GM12864 (cell line): ENCODE measurements around the gene LDHAL6B.

Experiments used
- DNase-seq: peaks from one replicate; pipeline ENCODE4 v3.0.0-alpha.2; 2011; ENCODE audit warnings: low read depth
- H3K4me3 ChIP-seq: 2 replicates; pipeline ENCODE4 v1.5.1; 2011; ENCODE audit warnings: mild to moderate bottlenecking, low read depth, low read length, control low read depth
- CTCF ChIP-seq: IDR thresholded peaks from 2 replicates; pipeline ENCODE4 v1.5.1; 2011; ENCODE audit warnings: low read depth, mild to moderate bottlenecking, moderate library complexity, low read length, control low read depth, inconsistent platforms; ENCODE audit errors: missing control alignments

LDHAL6B gene

GRCh38 chr15:59203008-59203407, 3.6 kb upstream of the LDHAL6B start:
- no peak for DNase-seq
- TF ChIP-seq CTCF = no peak
- no peak overlapping the region for H3K4me3 ChIP-seq

- no peak overlapping the region for H3K4me3 ChIP-seq
- no peak for DNase-seq
- TF ChIP-seq CTCF = no peak
These were observed 3.0 kb upstream of the LDHAL6B start for GRCh38 chr15:59203657-59204056.

GRCh38 chr15:59205839-59206622, 612 bp upstream of the LDHAL6B start:
- TF ChIP-seq CTCF = no peak

GRCh38 chr15:59208613-59209249, 2.1 kb downstream of the LDHAL6B start:
- TF ChIP-seq CTCF = no peak
- no peak for DNase-seq
- H3K4me3 ChIP-seq = no peak overlapping the region

More at GRCh38 chr15:59205839-59206622, 612 bp upstream of the LDHAL6B start:
- no peak for DNase-seq
- no peak overlapping the region for H3K4me3 ChIP-seq

GRCh38 chr15:59210186-59210585, 3.5 kb downstream of the LDHAL6B start:
- no peak for TF ChIP-seq CTCF
- no peak overlapping the region for H3K4me3 ChIP-seq
- DNase-seq = no peak

GRCh38 chr15:59216911-59217310, 10.3 kb downstream of the LDHAL6B start:
- no peak for TF ChIP-seq CTCF
- no peak overlapping the region for H3K4me3 ChIP-seq
- no peak for DNase-seq
